PC-9 (cell line): Measurements from ENCODE around the gene VWA8. TPM values are rescaled to one million over a fixed set of nuclear protein-coding genes. Genes with fewer than 3 reads are reported as not detected.

ENCODE experiments used
- BruUV-seq: library from RNA; stranded (reverse); fragments of 400-500 nt; replicated peaks from 2 replicates; lab custom pipeline; 2021; lab: Mats Ljungman, UMichigan
- CTCF ChIA-PET: fragments of 300-600 bp; sonication (Branson Sonifier 250); formaldehyde crosslinking; loops from one replicate; lab custom pipeline; 2022; ENCODE audit warnings: antibody characterized with exemption; lab: Charles Lee
- POLR2A ChIA-PET: fragments of 300-600 bp; sonication (Branson Sonifier 250); formaldehyde crosslinking; loops from one replicate; lab custom pipeline; 2022; ENCODE audit warnings: antibody characterized with exemption; ENCODE audit not compliant: unreplicated experiment; lab: Charles Lee
- DNase-seq, 2 experiments: peaks; one replicate each; pipeline versions ENCODE4 v3.0.0 to v3.0.0-alpha.2; 2015 to 2022; ENCODE audit warnings: mixed read lengths in 1 of 2
- H2AFZ ChIP-seq: fragments of 200-600 bp; sonication (generic); 2 replicates; pipeline ENCODE4 v1.8.1; 2017; ENCODE audit warnings: antibody characterized with exemption
- H3F3A ChIP-seq: fragments of 200-600 bp; sonication (generic); 2 replicates; pipeline ENCODE4 v1.8.1; 2017; ENCODE audit warnings: antibody characterized with exemption, mild to moderate bottlenecking, low read depth; ENCODE audit not compliant: insufficient read depth
- H3K27ac ChIP-seq: fragments of 200-600 bp; sonication (generic); 2 replicates; pipeline ENCODE4 v1.6.1; 2016; ENCODE audit warnings: mixed run types
- H3K27me3 ChIP-seq: fragments of 200-600 bp; sonication (generic); 2 replicates; pipeline ENCODE4 v1.6.1; 2016; ENCODE audit warnings: low read depth, mixed run types; ENCODE audit not compliant: insufficient read depth
- H3K36me3 ChIP-seq: fragments of 200-600 bp; sonication (generic); 2 replicates; pipeline ENCODE4 v1.6.1; 2016; ENCODE audit warnings: low read depth, mixed run types
- H3K4me1 ChIP-seq: fragments of 200-600 bp; sonication (generic); replicated peaks from 2 replicates; pipeline ENCODE4 v1.6.1; 2016; ENCODE audit warnings: mixed run types; ENCODE audit not compliant: insufficient read depth
- H3K4me2 ChIP-seq: fragments of 200-600 bp; sonication (generic); 2 replicates; pipeline ENCODE4 v1.6.1; 2017; ENCODE audit warnings: mixed run types
- H3K4me3 ChIP-seq: fragments of 200-600 bp; sonication (generic); 2 replicates; pipeline ENCODE4 v1.6.1; 2016; ENCODE audit warnings: mixed run types
- H3K79me2 ChIP-seq: fragments of 200-600 bp; sonication (generic); 2 replicates; pipeline ENCODE4 v1.6.1; 2017; ENCODE audit warnings: low read depth, mixed run types
- H3K9me2 ChIP-seq: fragments of 200-600 bp; sonication (generic); 2 replicates; pipeline ENCODE4 v1.8.1; 2017; ENCODE audit warnings: mild to moderate bottlenecking; ENCODE audit not compliant: insufficient read depth
- H3K9me3 ChIP-seq: fragments of 200-600 bp; sonication (generic); 2 replicates; pipeline ENCODE4 v1.8.1; 2016; ENCODE audit warnings: low read depth; ENCODE audit not compliant: insufficient read depth
- H4K20me1 ChIP-seq: fragments of 200-600 bp; sonication (generic); 2 replicates; pipeline ENCODE4 v1.8.1; 2017; ENCODE audit not compliant: insufficient read depth
- EZH2 ChIP-seq: fragments of 200-600 bp; sonication (generic); IDR thresholded peaks from 2 replicates; pipeline ENCODE4 v1.8.0; 2017; ENCODE audit warnings: antibody characterized with exemption, low read depth
- intact Hi-C: fragments of 100-400 bp; cut with micrococcal nuclease; formaldehyde crosslinking; loops from one replicate; pipeline ENCODE4 v1.10.0; 2022; ENCODE audit not compliant: unreplicated experiment
- total RNA-seq: library from RNA; stranded (reverse); gene quantifications from 2 replicates; pipeline ENCODE4 v1.2.3, GENCODE V29; 2021
- TF ChIP-seq, protein P1 (sequence below): fragments of 200-600 bp; sonication (generic); conservative IDR thresholded peaks from 2 replicates; pipeline ENCODE4 v1.6.1; 2017; ENCODE audit warnings: mixed run types, antibody characterized with exemption, mild to moderate bottlenecking, moderate library complexity

VWA8 gene
- total RNA-seq, 1 experiment from 2014 or later = 14.1 TPM

DNA sequence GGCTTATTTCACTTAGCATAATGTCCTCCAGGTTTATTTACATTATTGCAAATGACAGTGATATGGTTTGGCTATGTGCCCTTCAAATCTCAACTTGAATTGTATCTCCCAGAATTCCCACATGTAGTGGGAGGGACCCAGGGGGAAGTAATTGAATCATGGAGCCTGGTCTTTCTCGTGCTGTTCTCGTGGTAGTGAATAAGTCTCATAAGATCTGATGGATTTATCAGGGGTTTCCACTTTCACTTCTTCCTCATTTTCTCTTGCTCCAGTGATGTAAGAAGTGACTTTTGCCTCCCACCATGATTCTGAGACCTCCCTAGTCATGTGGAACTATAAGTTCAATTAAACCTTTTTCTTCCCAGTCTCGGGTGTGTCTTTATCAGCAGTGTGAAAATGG is 109.6 kb downstream of the VWA8 start:
- no peaks in the 10 kb centered on the region for H3K79me2 ChIP-seq
- CTCF ChIA-PET = no interaction called here
- H3K27ac ChIP-seq = no peak overlapping the region
- intact Hi-C loops = no loop called here
- no peak overlapping the region for H2AFZ ChIP-seq
- no peak for TF ChIP-seq EZH2
- TF ChIP-seq, protein P1, sequence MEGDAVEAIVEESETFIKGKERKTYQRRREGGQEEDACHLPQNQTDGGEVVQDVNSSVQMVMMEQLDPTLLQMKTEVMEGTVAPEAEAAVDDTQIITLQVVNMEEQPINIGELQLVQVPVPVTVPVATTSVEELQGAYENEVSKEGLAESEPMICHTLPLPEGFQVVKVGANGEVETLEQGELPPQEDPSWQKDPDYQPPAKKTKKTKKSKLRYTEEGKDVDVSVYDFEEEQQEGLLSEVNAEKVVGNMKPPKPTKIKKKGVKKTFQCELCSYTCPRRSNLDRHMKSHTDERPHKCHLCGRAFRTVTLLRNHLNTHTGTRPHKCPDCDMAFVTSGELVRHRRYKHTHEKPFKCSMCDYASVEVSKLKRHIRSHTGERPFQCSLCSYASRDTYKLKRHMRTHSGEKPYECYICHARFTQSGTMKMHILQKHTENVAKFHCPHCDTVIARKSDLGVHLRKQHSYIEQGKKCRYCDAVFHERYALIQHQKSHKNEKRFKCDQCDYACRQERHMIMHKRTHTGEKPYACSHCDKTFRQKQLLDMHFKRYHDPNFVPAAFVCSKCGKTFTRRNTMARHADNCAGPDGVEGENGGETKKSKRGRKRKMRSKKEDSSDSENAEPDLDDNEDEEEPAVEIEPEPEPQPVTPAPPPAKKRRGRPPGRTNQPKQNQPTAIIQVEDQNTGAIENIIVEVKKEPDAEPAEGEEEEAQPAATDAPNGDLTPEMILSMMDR = no peak
- POLR2A ChIA-PET = no interaction called here
- H3K27me3 ChIP-seq = no peaks in the 10 kb centered on the region
- DNase-seq = no peak
- H3K9me2 ChIP-seq = no peaks in the 10 kb centered on the region
- no peaks in the 10 kb centered on the region for H4K20me1 ChIP-seq
- no peaks in the 10 kb centered on the region for H3F3A ChIP-seq
- H3K4me1 ChIP-seq = no peaks in the 10 kb centered on the region
- H3K4me2 ChIP-seq = no peak overlapping the region
- no peaks in the 10 kb centered on the region for H3K9me3 ChIP-seq
- no peak overlapping the region for H3K4me3 ChIP-seq
- no TSS peak for BruUV-seq
- no peaks in the 10 kb centered on the region for H3K36me3 ChIP-seq

DNA sequence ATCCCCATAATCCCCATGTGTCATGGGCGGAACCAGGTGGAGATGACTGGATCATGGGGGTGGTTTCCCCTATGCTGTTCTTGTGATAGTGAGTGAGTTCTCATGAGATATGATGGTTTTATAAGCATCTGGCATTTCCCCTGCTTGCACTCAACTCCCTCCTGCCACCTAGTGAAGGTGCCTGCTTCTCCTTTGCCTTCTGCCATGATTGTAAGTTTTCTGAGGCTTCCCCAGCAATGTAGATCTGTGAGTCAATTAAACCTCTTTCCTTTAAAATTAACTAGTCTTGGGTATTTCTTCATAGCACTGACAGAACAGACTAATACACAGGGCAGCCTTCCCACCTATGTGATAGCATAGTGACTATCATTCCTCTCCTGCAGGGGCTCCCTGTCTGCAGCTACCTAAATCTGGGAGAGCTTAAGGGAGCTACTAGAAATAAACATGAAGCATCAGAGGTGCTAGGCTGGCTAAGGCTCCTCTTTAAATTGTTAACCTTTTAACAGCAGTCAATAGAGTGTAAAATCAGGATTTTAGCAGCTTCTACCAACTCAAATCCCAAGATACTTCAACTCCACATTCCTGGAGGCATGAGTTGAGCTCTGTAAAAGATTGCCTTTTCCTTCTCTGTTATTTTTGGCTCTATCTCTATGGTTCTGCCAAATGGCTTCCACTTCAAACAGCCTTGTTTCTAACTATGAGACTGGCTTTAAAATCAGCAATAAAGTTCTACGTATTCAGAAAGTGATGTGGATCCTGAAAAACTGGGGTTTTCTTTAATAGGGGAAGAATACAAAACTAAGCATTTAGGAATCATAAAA is 112.3 kb downstream of the VWA8 start:
- Histone ChIP-seq H3K9me3 (no peaks in the 10 kb centered on the region), H3K27me3 (no peaks in the 10 kb centered on the region), H3K4me1 (no peaks in the 10 kb centered on the region), H2AFZ (no peak overlapping the region), H3K36me3 (no peaks in the 10 kb centered on the region), H3K27ac (no peak overlapping the region), H3K4me3 (no peak overlapping the region), H3K4me2 (no peak overlapping the region), H3K79me2 (no peaks in the 10 kb centered on the region), H4K20me1 (no peaks in the 10 kb centered on the region), H3F3A (no peaks in the 10 kb centered on the region), H3K9me2 (no peaks in the 10 kb centered on the region)
- DNase-seq = no peak
- POLR2A ChIA-PET = interaction anchor here (0.6 kb wide), 1 partner anchor 127 kb away, joined by 7 read pairs; no protein-coding TSS in a partner anchor
- BruUV-seq = no TSS peak
- intact Hi-C loops = no loop called here
- no peak for TF ChIP-seq EZH2
- TF ChIP-seq, protein P1 = no peak
- CTCF ChIA-PET = no interaction called here

DNA sequence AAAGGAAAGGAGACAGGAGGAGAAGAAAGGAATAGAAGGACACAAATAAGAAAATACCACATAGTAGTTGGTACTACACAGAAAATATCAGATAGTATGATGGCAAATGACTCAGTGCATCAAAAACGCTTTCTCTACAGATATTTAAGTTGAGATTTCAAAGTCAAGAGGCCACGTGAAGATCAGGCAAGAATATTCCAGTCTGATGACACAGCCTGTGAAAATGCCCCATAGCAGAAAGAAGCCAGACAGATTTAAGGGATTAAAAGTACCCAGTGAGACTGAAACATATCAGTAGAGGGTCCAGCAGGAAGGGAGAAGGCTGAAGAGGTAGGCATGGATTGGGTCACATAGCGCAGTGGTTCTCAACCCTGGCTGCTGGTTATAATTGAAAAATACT is 113.7 kb downstream of the VWA8 start:
- POLR2A ChIA-PET = no interaction called here
- intact Hi-C loops = no loop called here

More for the DNA sequence above, 113.7 kb downstream of the VWA8 start:
- Histone ChIP-seq H3F3A (no peaks in the 10 kb centered on the region), H3K27me3 (no peaks in the 10 kb centered on the region), H2AFZ (no peak overlapping the region), H3K4me1 (no peaks in the 10 kb centered on the region), H3K4me3 (no peak overlapping the region), H3K36me3 (no peaks in the 10 kb centered on the region), H3K27ac (no peak overlapping the region), H3K9me2 (no peaks in the 10 kb centered on the region), H3K79me2 (no peaks in the 10 kb centered on the region), H3K9me3 (no peaks in the 10 kb centered on the region), H4K20me1 (no peaks in the 10 kb centered on the region), H3K4me2 (no peak overlapping the region)
- CTCF ChIA-PET = no interaction called here
- no peak for DNase-seq
- no TSS peak for BruUV-seq
- TF ChIP-seq EZH2 = no peak
- TF ChIP-seq, protein P1 = no peak
